Thyroid gland (tissue), 4 donors: ENCODE measurements around the gene CCDC7. TPM values are rescaled to one million over a fixed set of nuclear protein-coding genes. Genes with fewer than 3 reads are reported as not detected.

Experiments
- DNase-seq, 2 donors: peaks; one replicate each; pipeline ENCODE4 v3.0.0-alpha.2; 2019
- H3K27ac ChIP-seq, 3 donors: fragments of 200-600 bp; sonication (generic); 1 replicate in 2 of 3; 2 replicates in 1 of 3; pipeline ENCODE4 v1.5.1; 2016 to 2019; ENCODE audit warnings: mild to moderate bottlenecking in 1 of 3, moderate library complexity in 1 of 3
- H3K27me3 ChIP-seq: fragments of 200-600 bp; sonication (generic); one replicate; pipeline ENCODE4 v1.5.1; 2019
- H3K36me3 ChIP-seq, 2 donors: fragments of 200-600 bp; sonication (generic); one replicate each; pipeline ENCODE4 v1.5.1; 2016 to 2019
- H3K4me1 ChIP-seq, 2 donors: fragments of 200-600 bp; sonication (generic); one replicate each; pipeline ENCODE4 v1.5.1; 2017 to 2019
- H3K4me3 ChIP-seq, 3 donors: fragments of 200-600 bp; sonication (generic); replicated peaks in 1 of 3; 1 replicate in 2 of 3; 2 replicates in 1 of 3; pipeline ENCODE4 v1.5.1; 2016; ENCODE audit warnings: mild to moderate bottlenecking in 1 of 3
- H3K9me3 ChIP-seq: fragments of 200-600 bp; sonication (generic); one replicate; pipeline ENCODE4 v1.5.1; 2017
- POLR2A ChIP-seq, 2 donors: fragments of 450-650 bp; IDR thresholded peaks; one replicate each; pipeline ENCODE4 v1.6.1; 2017; ENCODE audit warnings: antibody characterized with exemption in 2 of 2, mild to moderate bottlenecking in 2 of 2, moderate library complexity in 1 of 2
- WGBS, 2 donors: methylation state at CpG; one replicate each; pipeline ENCODE4 v1.1.5; 2017; 5-methylcytosine and 5-hydroxymethylcytosine counted together
- intact Hi-C: fragments of 100-400 bp; cut with DNase I; formaldehyde crosslinking; loops from one replicate; pipeline ENCODE4 v1.15.1; 2023
- total RNA-seq, 4 donors: library from RNA; depleted of rRNA; stranded (reverse); fragments of >200 nt; gene quantifications; one replicate each; pipeline ENCODE4 v1.2.3, GENCODE V29; 2016
- TF ChIP-seq, protein P1 (sequence below), 6 experiments: fragments of 200-600 bp in 3 of 6; fragments of 450-650 bp in 3 of 6; sonication (generic) in 3 of 6; IDR thresholded peaks; one replicate each; pipeline ENCODE4 v1.5.1; 2016 to 2019; ENCODE audit warnings: antibody characterized with exemption in 6 of 6, mild to moderate bottlenecking in 2 of 6, inconsistent platforms in 1 of 6, moderate library complexity in 1 of 6

CCDC7 gene
- total RNA-seq, 4 donors from 2014 or later, result 41.2 to 69.0 (median 55.2) TPM

DNA sequence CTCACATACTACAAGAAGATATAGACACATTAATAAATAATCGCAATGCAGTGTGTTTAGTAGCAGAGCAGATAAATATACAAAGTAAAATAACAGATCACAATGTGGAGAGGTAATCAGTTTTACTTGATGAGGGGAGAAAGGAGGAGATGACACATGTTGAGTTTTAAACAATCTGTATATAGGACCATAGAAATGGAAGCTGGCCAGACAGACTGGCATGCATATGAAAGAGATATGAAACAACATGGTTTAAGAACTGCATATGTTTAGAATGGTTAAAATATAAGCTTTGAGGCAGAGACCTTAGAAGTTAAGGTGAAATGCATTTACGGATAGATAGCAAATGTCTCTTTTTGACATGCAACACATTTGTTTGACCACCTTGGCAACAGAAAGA is 19.8 kb upstream of the CCDC7 start:
- no peak for DNase-seq
- Histone ChIP-seq H3K27ac (no peak overlapping the region), H3K27me3 (no peaks in the 10 kb centered on the region), H3K36me3 (no peaks in the 10 kb centered on the region), H3K9me3 (no peaks in the 10 kb centered on the region), H3K4me1 (no peaks in the 10 kb centered on the region), H3K4me3 (no peak overlapping the region)
- no peak for TF ChIP-seq POLR2A (IDR thresholded peaks at IDR 0.05)
- TF ChIP-seq, protein P1, sequence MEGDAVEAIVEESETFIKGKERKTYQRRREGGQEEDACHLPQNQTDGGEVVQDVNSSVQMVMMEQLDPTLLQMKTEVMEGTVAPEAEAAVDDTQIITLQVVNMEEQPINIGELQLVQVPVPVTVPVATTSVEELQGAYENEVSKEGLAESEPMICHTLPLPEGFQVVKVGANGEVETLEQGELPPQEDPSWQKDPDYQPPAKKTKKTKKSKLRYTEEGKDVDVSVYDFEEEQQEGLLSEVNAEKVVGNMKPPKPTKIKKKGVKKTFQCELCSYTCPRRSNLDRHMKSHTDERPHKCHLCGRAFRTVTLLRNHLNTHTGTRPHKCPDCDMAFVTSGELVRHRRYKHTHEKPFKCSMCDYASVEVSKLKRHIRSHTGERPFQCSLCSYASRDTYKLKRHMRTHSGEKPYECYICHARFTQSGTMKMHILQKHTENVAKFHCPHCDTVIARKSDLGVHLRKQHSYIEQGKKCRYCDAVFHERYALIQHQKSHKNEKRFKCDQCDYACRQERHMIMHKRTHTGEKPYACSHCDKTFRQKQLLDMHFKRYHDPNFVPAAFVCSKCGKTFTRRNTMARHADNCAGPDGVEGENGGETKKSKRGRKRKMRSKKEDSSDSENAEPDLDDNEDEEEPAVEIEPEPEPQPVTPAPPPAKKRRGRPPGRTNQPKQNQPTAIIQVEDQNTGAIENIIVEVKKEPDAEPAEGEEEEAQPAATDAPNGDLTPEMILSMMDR (IDR thresholded peaks at IDR 0.05), result no peak
- 96% methylated on average over 2 of the region's 2 CpGs for WGBS, 2 donors
- intact Hi-C loops, result no loop called here

DNA sequence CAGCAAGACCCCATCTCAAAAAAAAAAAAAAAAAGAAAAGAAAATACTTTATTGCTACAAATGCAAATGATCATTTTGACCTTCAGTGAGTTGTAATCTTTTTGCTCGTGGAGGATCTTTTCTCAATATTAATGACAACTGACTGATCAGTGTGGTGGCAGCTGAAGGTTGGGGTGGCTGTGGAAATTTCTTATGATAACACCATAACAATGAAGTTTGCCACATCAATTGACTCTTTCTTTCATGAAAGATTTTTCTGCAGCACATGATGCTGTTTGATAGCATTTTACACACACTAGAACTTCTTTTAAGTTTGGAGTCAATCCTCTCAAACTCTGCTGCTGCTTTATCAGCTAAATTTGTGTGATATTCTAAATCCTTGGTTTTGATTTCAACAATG is 12.4 kb upstream of the CCDC7 start:
- TF ChIP-seq, protein P1 (IDR thresholded peaks at IDR 0.05), result no peak
- TF ChIP-seq POLR2A (IDR thresholded peaks at IDR 0.05), result no peak
- 50 to 59% methylated on average over 1 of the region's 1 CpG for WGBS, 2 donors
- intact Hi-C loops, result no loop called here
- H3K9me3 ChIP-seq, result no peaks in the 10 kb centered on the region
- no peak overlapping the region for H3K4me3 ChIP-seq
- no peaks in the 10 kb centered on the region for H3K36me3 ChIP-seq
- no peak for DNase-seq
- no peaks in the 10 kb centered on the region for H3K4me1 ChIP-seq
- H3K27me3 ChIP-seq, result no peaks in the 10 kb centered on the region
- H3K27ac ChIP-seq, result no peak overlapping the region

DNA sequence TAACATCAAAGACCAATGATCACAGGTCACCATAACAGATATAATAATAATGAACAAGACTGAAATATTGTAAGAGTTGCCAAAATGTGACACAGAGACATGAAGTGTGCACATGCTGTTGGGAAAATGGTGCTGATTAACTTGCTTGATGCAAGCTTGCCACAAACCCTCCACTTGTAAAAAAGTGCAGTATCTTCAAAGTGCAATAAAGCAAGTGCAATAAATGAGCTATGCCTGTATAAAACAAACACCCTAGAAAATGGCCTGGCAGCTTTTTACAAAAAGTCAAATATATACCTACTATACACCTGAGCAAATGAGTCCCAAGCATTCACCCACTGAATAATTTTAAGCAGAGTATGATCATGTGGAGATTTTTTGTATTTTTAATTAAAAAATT is 9.7 kb upstream of the CCDC7 start:
- Histone ChIP-seq H3K4me3 (no peak overlapping the region), H3K36me3 (no peaks in the 10 kb centered on the region), H3K27ac (no peak overlapping the region), H3K9me3 (no peaks in the 10 kb centered on the region), H3K27me3 (no peaks in the 10 kb centered on the region), H3K4me1 (no peaks in the 10 kb centered on the region)
- TF ChIP-seq, protein P1 (IDR thresholded peaks at IDR 0.05), result no peak
- no peak for TF ChIP-seq POLR2A (IDR thresholded peaks at IDR 0.05)
- intact Hi-C loops, result no loop called here
- no peak for DNase-seq

DNA sequence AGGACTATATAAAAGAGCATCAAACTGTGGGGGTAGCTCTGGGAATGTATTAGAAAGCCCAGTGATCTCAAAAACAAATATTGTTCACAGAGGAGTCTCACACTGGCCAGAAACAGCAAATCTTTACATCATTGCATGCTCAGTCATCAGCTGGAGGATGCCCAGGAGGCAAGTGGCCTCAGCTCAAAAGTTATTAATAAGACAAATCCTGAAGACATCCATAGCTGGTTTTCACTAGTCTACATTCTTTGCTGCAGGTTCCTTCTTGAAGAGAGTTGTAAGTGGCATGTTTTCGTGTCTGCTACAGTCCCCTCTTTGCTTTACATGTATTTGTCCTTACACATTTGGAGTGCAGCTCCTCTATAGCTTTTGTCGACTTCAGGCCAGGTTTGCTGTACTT is 8.6 kb upstream of the CCDC7 start:
- H3K4me3 ChIP-seq, result no peak overlapping the region
- H3K9me3 ChIP-seq, result no peaks in the 10 kb centered on the region
- intact Hi-C loops, result no loop called here
- no peaks in the 10 kb centered on the region for H3K36me3 ChIP-seq
- no peak overlapping the region for H3K27ac ChIP-seq
- H3K4me1 ChIP-seq, result no peaks in the 10 kb centered on the region
- WGBS, 2 donors, result 55 to 70% methylated on average over 2 of the region's 2 CpGs
- TF ChIP-seq POLR2A (IDR thresholded peaks at IDR 0.05), result no peak
- TF ChIP-seq, protein P1 (IDR thresholded peaks at IDR 0.05), result no peak
- DNase-seq, result no peak
- no peaks in the 10 kb centered on the region for H3K27me3 ChIP-seq

DNA sequence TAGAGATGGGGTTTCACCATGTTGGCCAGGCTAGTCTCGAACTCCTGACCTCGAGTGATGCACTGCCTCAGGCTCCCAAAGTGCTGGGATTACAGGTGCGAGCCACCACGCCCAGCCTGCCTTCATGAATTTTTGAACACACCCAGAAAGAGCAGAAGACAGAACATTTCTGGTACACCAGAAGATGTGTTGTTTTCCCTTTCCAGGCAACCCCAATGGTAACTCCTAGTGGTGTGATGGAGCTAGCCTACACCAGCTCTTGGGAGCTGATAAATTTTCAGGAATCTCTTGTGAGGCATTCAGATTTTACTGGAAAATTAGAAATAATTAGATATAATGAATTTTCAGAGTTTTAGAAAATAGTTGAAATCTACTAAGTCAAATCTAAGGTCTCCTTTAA is 904 bp upstream of the CCDC7 start:
- WGBS, 2 donors, result 96 to 98% methylated on average over 4 of the region's 4 CpGs
- Histone ChIP-seq H3K36me3 (no peaks in the 10 kb centered on the region), H3K4me3 (peak overlapping the region in 1 of 3 donors; percentile 56), H3K4me1 (peaks cover 0 to 6% of the 10 kb centered on the region in 2 donors), H3K27me3 (no peaks in the 10 kb centered on the region), H3K27ac (peak overlapping the region in 1 of 3 donors; percentile 97), H3K9me3 (no peaks in the 10 kb centered on the region)
- no peak for TF ChIP-seq POLR2A (IDR thresholded peaks at IDR 0.05)
- TF ChIP-seq, protein P1 (IDR thresholded peaks at IDR 0.05), result no peak
- no peak for DNase-seq
- intact Hi-C loops, result no loop called here
